ENCODE data around the gene FAM20A.

The FAM20A gene

DNA sequence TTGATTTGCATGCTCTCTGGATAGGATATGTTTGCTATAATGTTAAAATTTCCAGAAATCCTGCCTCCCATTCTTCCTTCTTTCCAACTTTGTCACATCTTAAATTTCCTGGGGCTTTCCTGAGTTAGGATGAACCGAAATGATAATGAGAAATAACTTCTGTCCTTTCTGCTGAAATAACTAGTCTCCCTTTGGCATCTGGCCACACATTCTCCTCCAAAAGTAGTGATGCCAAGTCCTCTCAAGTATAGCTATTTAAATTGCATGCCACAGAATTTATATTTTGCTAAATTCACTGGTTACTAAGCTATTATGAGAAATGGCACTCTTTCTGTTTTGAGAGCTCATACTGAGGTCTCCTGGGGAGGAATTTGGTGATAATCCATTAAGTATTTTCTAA lies 30.6 kb downstream of the FAM20A start:
- Histone ChIP-seq H3K36me3 (ENCODE audit: low read depth) (no peaks in the 10 kb centered on the region), H3K27ac (ENCODE audit: poor library complexity, severe bottlenecking) (no peak overlapping the region), H3K4me3 (ENCODE audit: severe bottlenecking) (no peak overlapping the region), H3K9me3 (ENCODE audit: severe bottlenecking) (no peaks in the 10 kb centered on the region), H3K27me3 (ENCODE audit: insufficient read depth, poor library complexity, severe bottlenecking) (no peaks in the 10 kb centered on the region), H3K4me1 (ENCODE audit: insufficient read depth, poor library complexity, severe bottlenecking) (no peaks in the 10 kb centered on the region)
- DNase-seq (ENCODE audit: low spot score) = no peak
- TF ChIP-seq, protein P1, sequence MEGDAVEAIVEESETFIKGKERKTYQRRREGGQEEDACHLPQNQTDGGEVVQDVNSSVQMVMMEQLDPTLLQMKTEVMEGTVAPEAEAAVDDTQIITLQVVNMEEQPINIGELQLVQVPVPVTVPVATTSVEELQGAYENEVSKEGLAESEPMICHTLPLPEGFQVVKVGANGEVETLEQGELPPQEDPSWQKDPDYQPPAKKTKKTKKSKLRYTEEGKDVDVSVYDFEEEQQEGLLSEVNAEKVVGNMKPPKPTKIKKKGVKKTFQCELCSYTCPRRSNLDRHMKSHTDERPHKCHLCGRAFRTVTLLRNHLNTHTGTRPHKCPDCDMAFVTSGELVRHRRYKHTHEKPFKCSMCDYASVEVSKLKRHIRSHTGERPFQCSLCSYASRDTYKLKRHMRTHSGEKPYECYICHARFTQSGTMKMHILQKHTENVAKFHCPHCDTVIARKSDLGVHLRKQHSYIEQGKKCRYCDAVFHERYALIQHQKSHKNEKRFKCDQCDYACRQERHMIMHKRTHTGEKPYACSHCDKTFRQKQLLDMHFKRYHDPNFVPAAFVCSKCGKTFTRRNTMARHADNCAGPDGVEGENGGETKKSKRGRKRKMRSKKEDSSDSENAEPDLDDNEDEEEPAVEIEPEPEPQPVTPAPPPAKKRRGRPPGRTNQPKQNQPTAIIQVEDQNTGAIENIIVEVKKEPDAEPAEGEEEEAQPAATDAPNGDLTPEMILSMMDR (IDR thresholded peaks at IDR 0.05; ENCODE audit: poor library complexity, severe bottlenecking) = no peak
- ATAC-seq (ENCODE audit: low read depth) = no peak

DNA sequence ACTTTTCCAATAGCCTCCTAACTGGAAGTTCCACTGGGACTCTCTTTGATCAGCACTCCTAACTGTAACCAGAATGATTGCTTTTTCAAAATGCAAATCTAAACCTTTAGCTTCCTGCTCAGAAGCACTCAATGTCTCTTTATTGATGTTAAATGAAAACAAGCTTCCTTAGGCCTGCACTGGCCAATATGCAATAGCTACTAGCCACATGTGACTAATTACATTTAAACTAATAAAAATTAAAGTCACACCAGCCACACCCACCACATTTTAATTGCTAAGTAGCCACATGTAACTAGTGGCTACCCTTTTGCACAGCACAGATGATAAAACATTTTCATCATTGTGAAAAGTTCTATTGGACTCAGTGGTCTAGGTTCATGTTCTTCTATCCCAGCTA lies 31.8 kb downstream of the FAM20A start:
- H3K27ac ChIP-seq (ENCODE audit: poor library complexity, severe bottlenecking) = no peak overlapping the region
- no peaks in the 10 kb centered on the region for H3K27me3 ChIP-seq (ENCODE audit: insufficient read depth, poor library complexity, severe bottlenecking)
- H3K36me3 ChIP-seq (ENCODE audit: low read depth) = no peaks in the 10 kb centered on the region
- peaks cover 4% of the 10 kb centered on the region for H3K4me1 ChIP-seq (ENCODE audit: insufficient read depth, poor library complexity, severe bottlenecking)
- no peaks in the 10 kb centered on the region for H3K9me3 ChIP-seq (ENCODE audit: severe bottlenecking)
- ATAC-seq (ENCODE audit: low read depth) (no peak), DNase-seq (ENCODE audit: low spot score) (no peak)
- TF ChIP-seq, protein P1 (IDR thresholded peaks at IDR 0.05; ENCODE audit: poor library complexity, severe bottlenecking) = no peak
- no peak overlapping the region for H3K4me3 ChIP-seq (ENCODE audit: severe bottlenecking)

DNA sequence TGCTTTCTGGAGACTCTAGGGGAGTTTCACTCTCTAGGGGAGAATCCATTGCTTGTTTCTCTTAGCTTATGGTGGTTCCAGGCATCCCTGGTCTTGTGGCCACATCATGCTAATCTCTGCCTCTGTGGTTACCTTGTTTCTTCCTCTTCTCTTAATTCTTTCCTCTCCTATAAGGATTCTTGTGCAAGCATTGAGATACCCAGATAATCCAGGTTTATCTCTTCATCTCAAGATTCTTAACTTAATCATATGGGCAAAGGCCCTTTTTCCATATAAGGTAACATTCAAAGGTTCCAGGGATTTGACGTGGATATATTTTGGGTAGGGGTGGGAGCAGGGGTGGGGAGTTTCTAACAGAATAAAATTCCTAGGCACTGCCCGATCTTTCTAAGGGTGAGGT lies 32.6 kb downstream of the FAM20A start:
- no peaks in the 10 kb centered on the region for H3K9me3 ChIP-seq (ENCODE audit: severe bottlenecking)
- ATAC-seq (ENCODE audit: low read depth) (no peak), DNase-seq (ENCODE audit: low spot score) (no peak)
- peaks cover 4% of the 10 kb centered on the region for H3K4me1 ChIP-seq (ENCODE audit: insufficient read depth, poor library complexity, severe bottlenecking)
- no peaks in the 10 kb centered on the region for H3K36me3 ChIP-seq (ENCODE audit: low read depth)
- TF ChIP-seq, protein P1 (IDR thresholded peaks at IDR 0.05; ENCODE audit: poor library complexity, severe bottlenecking) = no peak
- H3K27ac ChIP-seq (ENCODE audit: poor library complexity, severe bottlenecking) = no peak overlapping the region
- H3K4me3 ChIP-seq (ENCODE audit: severe bottlenecking) = no peak overlapping the region
- H3K27me3 ChIP-seq (ENCODE audit: insufficient read depth, poor library complexity, severe bottlenecking) = no peaks in the 10 kb centered on the region

DNA sequence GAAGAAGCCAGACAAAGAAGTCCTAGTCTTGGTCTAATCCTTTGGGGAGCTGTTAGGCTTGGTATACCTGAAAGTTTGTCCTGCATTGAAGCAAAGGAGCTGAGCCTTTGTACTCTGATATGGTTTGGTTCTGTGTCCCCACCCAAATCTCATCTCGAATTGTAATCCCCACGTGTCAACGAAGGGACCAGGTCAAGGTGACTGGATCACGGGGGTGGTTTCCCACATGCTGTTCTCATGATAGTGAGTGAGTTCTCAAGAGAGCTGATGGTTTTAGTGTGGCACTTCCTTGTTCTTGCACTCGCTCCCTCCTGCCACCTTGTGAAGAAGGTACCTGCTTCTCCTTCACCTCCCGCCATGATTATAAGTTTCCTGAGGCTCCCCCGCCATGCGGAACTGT lies 33.6 kb downstream of the FAM20A start:
- TF ChIP-seq, protein P1 (IDR thresholded peaks at IDR 0.05; ENCODE audit: poor library complexity, severe bottlenecking) = no peak
- H3K4me1 ChIP-seq (ENCODE audit: insufficient read depth, poor library complexity, severe bottlenecking) = peaks cover 4% of the 10 kb centered on the region

DNA sequence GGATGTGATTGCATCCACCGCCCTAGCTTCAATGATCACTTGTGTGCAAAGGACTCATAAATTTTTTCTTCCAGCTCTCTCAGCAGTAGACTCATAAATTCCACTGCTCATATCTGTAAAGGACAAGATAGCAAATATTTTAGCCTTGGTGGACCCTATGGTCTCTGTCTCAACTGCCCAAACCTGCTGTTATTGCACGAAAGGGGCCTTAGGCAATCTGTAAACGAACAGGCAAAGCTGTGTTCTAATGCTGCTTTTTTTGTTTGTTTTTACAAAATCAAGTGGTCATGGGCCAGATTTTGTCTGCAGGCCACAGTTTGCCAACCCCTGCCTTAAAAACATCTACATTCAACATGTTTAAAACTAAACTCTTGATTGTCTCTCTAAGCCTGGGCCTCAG lies 34.1 kb downstream of the FAM20A start:
- H3K27ac ChIP-seq (ENCODE audit: poor library complexity, severe bottlenecking) = no peak overlapping the region
- ATAC-seq (ENCODE audit: low read depth) = no peak

More for the DNA sequence above, 33.6 kb downstream of the FAM20A start:
- DNase-seq (ENCODE audit: low spot score) (no peak), ATAC-seq (ENCODE audit: low read depth) (no peak)
- no peaks in the 10 kb centered on the region for H3K9me3 ChIP-seq (ENCODE audit: severe bottlenecking)
- no peak overlapping the region for H3K27ac ChIP-seq (ENCODE audit: poor library complexity, severe bottlenecking)
- no peak overlapping the region for H3K4me3 ChIP-seq (ENCODE audit: severe bottlenecking)
- H3K27me3 ChIP-seq (ENCODE audit: insufficient read depth, poor library complexity, severe bottlenecking) = no peaks in the 10 kb centered on the region
- H3K36me3 ChIP-seq (ENCODE audit: low read depth) = no peaks in the 10 kb centered on the region

More for the DNA sequence above, 34.1 kb downstream of the FAM20A start:
- no peaks in the 10 kb centered on the region for H3K9me3 ChIP-seq (ENCODE audit: severe bottlenecking)
- H3K27me3 ChIP-seq (ENCODE audit: insufficient read depth, poor library complexity, severe bottlenecking) = no peaks in the 10 kb centered on the region
- DNase-seq (ENCODE audit: low spot score) = no peak
- no peak overlapping the region for H3K4me3 ChIP-seq (ENCODE audit: severe bottlenecking)
- peaks cover 4% of the 10 kb centered on the region for H3K4me1 ChIP-seq (ENCODE audit: insufficient read depth, poor library complexity, severe bottlenecking)
- TF ChIP-seq, protein P1 (IDR thresholded peaks at IDR 0.05; ENCODE audit: poor library complexity, severe bottlenecking) = no peak
- H3K36me3 ChIP-seq (ENCODE audit: low read depth) = no peaks in the 10 kb centered on the region
